Stimulated activated effector memory CD8-positive, alpha-beta T cell treated with anti-CD3 and anti-CD28 coated beads, Interleukin-12 subunit alpha, Interleukin-12 subunit beta, amount 100 ng/mL, for 72 hours (primary cell): Measurements from ENCODE around the gene RFC1.
"Not testable (repeated sequence)": the region's sequence is repeated elsewhere in the genome, so short reads cannot be mapped to it uniquely, and the experiment has no call there.

Experiments
- ATAC-seq: fragments of 150-1000 bp; cut with Tn5 transposase; 2 replicates; pipeline ENCODE4 v1.10.0; 2021
- DNase-seq, 2 donors: peaks; one replicate each; pipeline ENCODE4 v3.0.0; 2021 to 2022; ENCODE audit warnings: low spot score in 2 of 2
- H3K27ac Mint-ChIP-seq: one replicate; pipeline ENCODE4 v1.8.0; 2022; ENCODE audit warnings: mild to moderate bottlenecking, mixed read lengths
- H3K36me3 Mint-ChIP-seq: one replicate; pipeline ENCODE4 v1.8.0; 2022; ENCODE audit warnings: mild to moderate bottlenecking, mixed read lengths
- H3K4me1 Mint-ChIP-seq: one replicate; pipeline ENCODE4 v1.8.0; 2022; ENCODE audit warnings: mixed read lengths
- H3K4me3 Mint-ChIP-seq: one replicate; pipeline ENCODE4 v1.8.0; 2022; ENCODE audit warnings: mild to moderate bottlenecking, mixed read lengths
- H3K9me3 Mint-ChIP-seq: one replicate; pipeline ENCODE4 v1.8.0; 2022; ENCODE audit warnings: mixed read lengths

Gene RFC1, protein sequence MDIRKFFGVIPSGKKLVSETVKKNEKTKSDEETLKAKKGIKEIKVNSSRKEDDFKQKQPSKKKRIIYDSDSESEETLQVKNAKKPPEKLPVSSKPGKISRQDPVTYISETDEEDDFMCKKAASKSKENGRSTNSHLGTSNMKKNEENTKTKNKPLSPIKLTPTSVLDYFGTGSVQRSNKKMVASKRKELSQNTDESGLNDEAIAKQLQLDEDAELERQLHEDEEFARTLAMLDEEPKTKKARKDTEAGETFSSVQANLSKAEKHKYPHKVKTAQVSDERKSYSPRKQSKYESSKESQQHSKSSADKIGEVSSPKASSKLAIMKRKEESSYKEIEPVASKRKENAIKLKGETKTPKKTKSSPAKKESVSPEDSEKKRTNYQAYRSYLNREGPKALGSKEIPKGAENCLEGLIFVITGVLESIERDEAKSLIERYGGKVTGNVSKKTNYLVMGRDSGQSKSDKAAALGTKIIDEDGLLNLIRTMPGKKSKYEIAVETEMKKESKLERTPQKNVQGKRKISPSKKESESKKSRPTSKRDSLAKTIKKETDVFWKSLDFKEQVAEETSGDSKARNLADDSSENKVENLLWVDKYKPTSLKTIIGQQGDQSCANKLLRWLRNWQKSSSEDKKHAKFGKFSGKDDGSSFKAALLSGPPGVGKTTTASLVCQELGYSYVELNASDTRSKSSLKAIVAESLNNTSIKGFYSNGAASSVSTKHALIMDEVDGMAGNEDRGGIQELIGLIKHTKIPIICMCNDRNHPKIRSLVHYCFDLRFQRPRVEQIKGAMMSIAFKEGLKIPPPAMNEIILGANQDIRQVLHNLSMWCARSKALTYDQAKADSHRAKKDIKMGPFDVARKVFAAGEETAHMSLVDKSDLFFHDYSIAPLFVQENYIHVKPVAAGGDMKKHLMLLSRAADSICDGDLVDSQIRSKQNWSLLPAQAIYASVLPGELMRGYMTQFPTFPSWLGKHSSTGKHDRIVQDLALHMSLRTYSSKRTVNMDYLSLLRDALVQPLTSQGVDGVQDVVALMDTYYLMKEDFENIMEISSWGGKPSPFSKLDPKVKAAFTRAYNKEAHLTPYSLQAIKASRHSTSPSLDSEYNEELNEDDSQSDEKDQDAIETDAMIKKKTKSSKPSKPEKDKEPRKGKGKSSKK

DNA sequence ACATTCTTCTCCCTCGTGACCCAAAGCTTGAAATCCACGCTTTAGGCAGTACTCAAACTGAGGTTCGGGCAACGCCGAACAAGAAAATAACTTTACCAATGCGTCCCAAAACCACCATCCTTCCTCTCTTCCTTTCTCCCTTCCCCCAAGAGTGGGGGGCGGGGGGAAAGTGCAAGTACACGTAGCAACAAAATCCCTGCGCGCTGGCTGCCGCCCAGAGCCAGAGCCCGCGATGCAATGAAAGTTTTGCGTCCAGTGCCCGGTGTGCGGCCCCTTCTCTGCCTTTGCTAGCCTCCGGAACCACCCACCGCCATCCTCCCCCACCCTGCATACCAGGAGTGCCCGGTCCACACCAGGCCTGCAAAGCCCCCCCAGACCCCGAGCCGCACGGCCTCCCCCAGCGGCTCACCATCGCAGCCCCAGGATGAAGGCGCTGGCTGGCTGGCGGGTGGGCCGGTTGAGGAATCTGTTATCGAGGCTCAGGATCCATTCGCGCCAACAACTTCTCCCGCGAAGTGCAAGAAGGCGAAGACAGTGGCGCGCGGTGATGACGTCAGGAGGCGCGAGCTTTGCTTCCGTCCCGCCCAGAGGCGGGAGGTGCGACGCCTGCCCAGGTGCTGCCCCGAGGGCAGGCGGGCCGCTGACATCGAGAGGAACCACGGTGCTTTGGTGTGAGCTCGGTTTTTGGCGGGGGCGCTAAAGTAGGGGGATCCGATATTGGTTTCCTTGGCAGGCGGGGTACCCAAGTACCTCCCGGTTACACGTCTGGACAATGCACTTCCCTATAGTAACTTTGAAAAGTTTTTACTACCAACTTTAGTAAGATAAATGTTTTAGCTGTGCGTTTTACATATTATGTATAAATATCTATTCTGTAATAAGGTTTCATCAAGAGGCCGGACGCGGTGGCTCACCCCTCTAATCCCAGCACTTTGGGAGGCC is at the start of gene RFC1:
Gene RFC1 (minus strand): TSS at position 533 of the 942 bp plus-strand sequence. CDS start 121 bp downstream, at position 412.
- H3K4me3 Mint-ChIP-seq: peak within 1 kb of the TSS; percentile 94
- DNase-seq: peak; percentile 89 to 97
- peaks cover 53% of the 10 kb centered on the region for H3K36me3 Mint-ChIP-seq
- peaks cover 29% of the 10 kb centered on the region for H3K4me1 Mint-ChIP-seq
- no peaks in the 10 kb centered on the region for H3K9me3 Mint-ChIP-seq
- ATAC-seq: peak; percentile 98
- H3K27ac Mint-ChIP-seq: peak within 1 kb of the TSS; percentile 96

- Mint-ChIP-seq H3K27ac (no peak overlapping the region), H3K4me1 (no peaks in the 10 kb centered on the region), H3K9me3 (no peaks in the 10 kb centered on the region), H3K36me3 (no peaks in the 10 kb centered on the region), H3K4me3 (no peak overlapping the region)
- ATAC-seq (no peak), DNase-seq (no peak)
Observed at GRCh38 chr4:39415678-39416283, 49.6 kb upstream of the RFC1 start.

- H3K4me3 Mint-ChIP-seq: not testable (repeated sequence)
Observed at GRCh38 chr4:39411561-39411960, 45.4 kb upstream of the RFC1 start.

GRCh38 chr4:39410415-39410814 is 44.3 kb upstream of the RFC1 start:
- H3K9me3 Mint-ChIP-seq: no peaks in the 10 kb centered on the region
- no peak overlapping the region for H3K4me3 Mint-ChIP-seq
- no peaks in the 10 kb centered on the region for H3K4me1 Mint-ChIP-seq
- ATAC-seq: no peak
- no peak overlapping the region for H3K27ac Mint-ChIP-seq
- no peaks in the 10 kb centered on the region for H3K36me3 Mint-ChIP-seq
- DNase-seq: no peak

More at GRCh38 chr4:39411561-39411960, 45.4 kb upstream of the RFC1 start:
- H3K36me3 Mint-ChIP-seq, H3K4me1 Mint-ChIP-seq, DNase-seq, H3K9me3 Mint-ChIP-seq, H3K27ac Mint-ChIP-seq, ATAC-seq: not testable (repeated sequence)

- no peaks in the 10 kb centered on the region for H3K36me3 Mint-ChIP-seq
- DNase-seq: no peak
- no peaks in the 10 kb centered on the region for H3K4me1 Mint-ChIP-seq
- H3K4me3 Mint-ChIP-seq: no peak overlapping the region
- H3K9me3 Mint-ChIP-seq: no peaks in the 10 kb centered on the region
- no peak for ATAC-seq
- no peak overlapping the region for H3K27ac Mint-ChIP-seq
Observed at GRCh38 chr4:39407584-39407885, 41.4 kb upstream of the RFC1 start.

GRCh38 chr4:39406763-39407583 is 40.8 kb upstream of the RFC1 start, which contains the start of gene KLB:
Gene KLB (plus strand): TSS chr4:39406930. CDS start chr4:39406950, 20 bp downstream.
- no peak within 1 kb of the TSS for H3K27ac Mint-ChIP-seq
- no peak within 1 kb of the TSS for H3K4me3 Mint-ChIP-seq
- no peaks in the 10 kb centered on the region for H3K4me1 Mint-ChIP-seq
- ATAC-seq (no peak), DNase-seq (no peak)
- no peaks in the 10 kb centered on the region for H3K36me3 Mint-ChIP-seq
- H3K9me3 Mint-ChIP-seq: no peaks in the 10 kb centered on the region

DNA sequence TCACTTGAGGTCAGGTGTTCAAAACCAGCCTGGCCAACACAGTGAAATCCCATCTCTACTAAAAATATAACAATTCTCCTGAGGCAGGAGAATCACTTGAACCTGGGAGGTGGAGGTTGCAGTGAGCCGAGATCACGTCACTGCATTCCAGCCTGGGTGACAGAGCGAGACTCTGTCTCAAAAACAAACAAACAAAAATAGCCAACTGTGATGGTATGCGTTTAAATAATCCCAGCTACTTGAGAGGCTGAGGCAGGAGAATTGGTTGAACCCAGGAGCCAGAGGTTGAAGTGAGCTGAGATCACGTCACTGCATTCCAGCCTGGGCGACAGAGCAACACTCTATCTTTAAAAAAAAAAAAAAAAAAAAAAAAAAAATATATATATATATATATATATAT is 35.5 kb upstream of the RFC1 start:
- not testable (repeated sequence) for H3K9me3 Mint-ChIP-seq, DNase-seq, H3K36me3 Mint-ChIP-seq, H3K4me3 Mint-ChIP-seq, H3K27ac Mint-ChIP-seq, ATAC-seq, H3K4me1 Mint-ChIP-seq

- no peak for DNase-seq
- no peak overlapping the region for H3K4me3 Mint-ChIP-seq
- no peaks in the 10 kb centered on the region for H3K9me3 Mint-ChIP-seq
- no peaks in the 10 kb centered on the region for H3K36me3 Mint-ChIP-seq
- no peak for ATAC-seq
- no peak overlapping the region for H3K27ac Mint-ChIP-seq
- H3K4me1 Mint-ChIP-seq: no peaks in the 10 kb centered on the region
Observed at GRCh38 chr4:39394706-39395105, 28.5 kb upstream of the RFC1 start.

DNA sequence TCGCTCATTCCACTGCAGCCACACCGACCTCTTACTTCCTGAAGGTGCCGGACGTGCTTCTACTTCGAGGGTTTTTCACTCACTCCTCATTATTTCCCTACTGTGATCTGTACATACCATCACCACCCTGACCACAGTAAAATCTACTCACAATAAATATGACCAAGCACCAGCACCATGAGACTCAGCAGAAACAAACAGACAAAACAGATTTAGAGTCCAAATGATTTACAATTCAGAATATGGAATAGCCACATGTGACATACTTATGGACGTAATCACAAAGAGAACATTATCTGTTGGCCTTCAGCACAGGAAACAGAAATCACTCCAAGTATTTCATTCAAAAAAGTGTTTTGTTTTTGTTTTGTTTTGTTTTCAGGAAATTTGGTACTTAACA is 24.4 kb upstream of the RFC1 start:
- Mint-ChIP-seq H3K9me3 (no peaks in the 10 kb centered on the region), H3K36me3 (no peaks in the 10 kb centered on the region), H3K27ac (no peak overlapping the region), H3K4me1 (no peaks in the 10 kb centered on the region), H3K4me3 (no peak overlapping the region)
- no peak for ATAC-seq
- DNase-seq: no peak

DNA sequence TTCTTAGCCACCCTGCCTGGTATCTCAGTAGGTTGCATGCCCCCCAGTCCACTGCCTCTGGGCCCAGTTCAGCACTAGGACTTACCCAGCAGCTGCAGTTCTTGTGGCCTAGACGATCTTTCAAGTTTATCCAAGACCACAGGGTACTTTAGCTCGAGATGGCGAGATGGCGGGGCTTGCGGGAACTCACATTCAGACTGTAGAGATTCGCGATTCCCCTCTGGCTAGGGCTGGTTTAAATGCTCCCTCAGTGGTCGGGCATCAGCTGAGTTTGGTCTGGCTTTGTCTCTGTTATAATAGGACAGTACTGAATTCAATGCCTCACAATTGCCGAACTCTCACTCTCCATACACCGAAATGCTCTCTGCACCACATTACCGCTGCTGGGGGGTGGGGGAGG is 18.4 kb upstream of the RFC1 start:
- Mint-ChIP-seq H3K9me3 (peaks cover 5% of the 10 kb centered on the region), H3K4me1 (no peaks in the 10 kb centered on the region), H3K36me3 (no peaks in the 10 kb centered on the region), H3K4me3 (no peak overlapping the region), H3K27ac (no peak overlapping the region)
- ATAC-seq (no peak), DNase-seq (no peak)

DNA sequence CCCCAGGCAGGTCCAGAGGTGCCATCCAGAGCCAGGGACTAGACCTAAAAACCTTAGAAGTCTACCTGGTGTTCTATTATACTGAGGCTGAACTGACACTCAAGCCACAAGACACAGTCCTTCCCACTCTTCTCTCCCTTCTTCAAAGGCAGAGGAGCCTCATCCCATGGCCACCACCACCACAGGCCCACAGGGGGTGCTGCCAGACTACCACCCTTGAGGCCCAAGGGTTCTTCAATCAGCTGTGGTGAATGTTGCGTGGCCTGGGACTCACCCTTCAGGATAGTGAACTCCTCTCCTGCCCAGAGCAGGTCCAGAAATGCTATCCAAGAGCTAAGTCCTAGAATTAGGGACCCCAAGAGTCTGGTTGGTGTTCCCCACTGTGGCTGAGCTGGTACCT is 17.5 kb upstream of the RFC1 start:
- DNase-seq (no peak), ATAC-seq (no peak)
- H3K4me3 Mint-ChIP-seq: no peak overlapping the region
- no peak overlapping the region for H3K27ac Mint-ChIP-seq
- no peaks in the 10 kb centered on the region for H3K4me1 Mint-ChIP-seq
- H3K36me3 Mint-ChIP-seq: no peaks in the 10 kb centered on the region
- H3K9me3 Mint-ChIP-seq: peaks cover 5% of the 10 kb centered on the region

GRCh38 chr4:39375478-39375877 is 9.3 kb upstream of the RFC1 start:
- H3K27ac Mint-ChIP-seq: no peak overlapping the region
- peaks cover 5% of the 10 kb centered on the region for H3K9me3 Mint-ChIP-seq
- no peak overlapping the region for H3K4me3 Mint-ChIP-seq
- ATAC-seq: no peak
- H3K36me3 Mint-ChIP-seq: no peaks in the 10 kb centered on the region
- DNase-seq: no peak
- no peaks in the 10 kb centered on the region for H3K4me1 Mint-ChIP-seq

- not testable (repeated sequence) for H3K9me3 Mint-ChIP-seq, DNase-seq, H3K36me3 Mint-ChIP-seq, H3K4me3 Mint-ChIP-seq, H3K27ac Mint-ChIP-seq, H3K4me1 Mint-ChIP-seq, ATAC-seq
Observed at GRCh38 chr4:39371209-39371608, 5.0 kb upstream of the RFC1 start.

- DNase-seq (no peak), ATAC-seq (no peak)
- Mint-ChIP-seq H3K27ac (no peak overlapping the region), H3K4me1 (peaks cover 11% of the 10 kb centered on the region), H3K36me3 (peaks cover 21% of the 10 kb centered on the region), H3K4me3 (no peak overlapping the region), H3K9me3 (no peaks in the 10 kb centered on the region)
Observed at GRCh38 chr4:39369301-39369700, 3.1 kb upstream of the RFC1 start.
